SH-SY5Y (cell line): ENCODE results near the gene RECQL.

Experiments used
- GATA2 ChIP-seq: IDR thresholded peaks from 2 replicates; pipeline ENCODE4 v1.6.1; 2011; ENCODE audit warnings: mild to moderate bottlenecking, low read depth, low read length
- GATA3 ChIP-seq: IDR thresholded peaks from 2 replicates; pipeline ENCODE4 v1.6.1; 2011; ENCODE audit warnings: low read depth, mild to moderate bottlenecking, low read length, moderate library complexity

DNA sequence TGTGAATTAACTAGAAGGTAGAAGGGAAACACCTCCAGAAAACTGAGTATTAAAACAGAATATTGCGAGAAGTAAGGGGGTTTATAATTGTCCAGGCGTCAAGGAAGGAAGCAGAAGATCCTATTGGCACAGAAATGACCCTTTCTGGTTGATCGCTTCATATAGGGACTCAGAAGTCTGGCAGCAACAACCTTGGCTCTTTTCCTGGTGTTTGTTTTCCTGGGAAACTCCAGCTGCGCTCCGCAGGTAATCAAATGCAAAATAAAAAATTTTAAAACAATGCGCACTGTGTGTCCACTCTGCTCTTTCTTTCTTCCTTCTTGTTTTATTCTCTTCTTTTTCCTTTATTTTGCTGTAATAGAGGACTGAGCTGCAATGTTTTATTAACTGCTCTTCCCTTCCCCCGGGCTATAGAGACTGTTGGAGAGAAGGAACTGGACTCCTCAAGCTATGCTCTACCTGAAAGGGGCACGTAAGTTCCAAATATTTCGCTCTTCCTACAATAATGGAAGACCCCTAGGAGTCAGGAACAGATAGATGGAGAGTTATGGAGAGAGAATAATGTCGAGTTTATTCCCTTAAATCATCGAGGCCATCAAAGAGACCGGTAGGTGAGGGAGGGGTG, 25.4 kb upstream of the RECQL start:
- no peak for TF ChIP-seq GATA2
- TF ChIP-seq GATA3, result no peak
